GM18873 (cell line): Measurements from ENCODE around the gene MARK2.
A peak's percentile ranks its signal among the peaks of the same experiment; 100 is the strongest.

ENCODE experiments used
- ATAC-seq: cut with Tn5 transposase; IDR thresholded peaks from one replicate; pipeline ENCODE4 v1.9.1; 2021; ENCODE audit warnings: mild to moderate bottlenecking, moderate library complexity, moderate number of reproducible peaks; ENCODE audit not compliant: unreplicated experiment, low FRiP score

Gene MARK2

DNA sequence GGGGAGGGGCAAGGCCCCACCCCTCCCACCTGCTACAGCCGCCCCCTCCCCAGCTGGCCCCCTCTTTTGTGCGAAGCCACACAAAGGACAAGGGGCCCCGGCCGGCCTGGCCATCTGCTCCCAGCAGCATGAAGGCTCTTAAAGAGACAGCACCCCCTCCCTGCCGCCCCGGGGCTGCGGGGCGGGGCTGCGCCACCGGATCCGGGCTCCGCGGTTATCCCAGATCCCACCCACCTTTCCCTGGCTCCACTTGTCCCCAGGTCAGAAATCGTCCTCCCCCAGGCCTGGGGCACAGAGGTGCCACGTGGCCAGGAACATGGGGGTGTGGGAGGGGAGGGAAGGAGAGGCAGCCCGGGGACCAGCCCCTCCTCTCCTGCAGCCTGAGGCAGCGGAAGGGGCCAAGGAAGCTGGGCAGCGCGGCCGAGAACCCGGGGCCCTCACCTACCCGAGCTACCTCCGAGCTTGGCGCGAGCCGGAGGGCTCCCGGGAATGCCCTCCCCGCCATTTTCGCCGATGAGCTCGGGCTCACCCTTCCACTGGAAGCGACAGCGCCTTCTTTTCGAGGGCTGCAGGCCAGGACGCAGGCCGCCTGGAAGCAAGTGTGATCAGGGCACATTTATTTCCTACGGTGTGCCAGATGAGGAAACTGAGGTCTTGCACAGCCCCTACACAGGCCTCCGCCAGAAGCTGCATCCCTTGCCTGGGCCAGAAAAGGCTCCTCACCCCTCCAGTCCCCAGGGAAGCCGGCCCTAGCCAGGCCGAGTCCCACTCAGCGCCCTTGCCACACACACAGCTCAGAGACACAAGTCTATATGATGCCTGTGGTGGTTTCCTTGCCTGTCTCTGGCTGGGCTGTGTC is 80.6 kb downstream of the MARK2 start:
- no peak for ATAC-seq

DNA sequence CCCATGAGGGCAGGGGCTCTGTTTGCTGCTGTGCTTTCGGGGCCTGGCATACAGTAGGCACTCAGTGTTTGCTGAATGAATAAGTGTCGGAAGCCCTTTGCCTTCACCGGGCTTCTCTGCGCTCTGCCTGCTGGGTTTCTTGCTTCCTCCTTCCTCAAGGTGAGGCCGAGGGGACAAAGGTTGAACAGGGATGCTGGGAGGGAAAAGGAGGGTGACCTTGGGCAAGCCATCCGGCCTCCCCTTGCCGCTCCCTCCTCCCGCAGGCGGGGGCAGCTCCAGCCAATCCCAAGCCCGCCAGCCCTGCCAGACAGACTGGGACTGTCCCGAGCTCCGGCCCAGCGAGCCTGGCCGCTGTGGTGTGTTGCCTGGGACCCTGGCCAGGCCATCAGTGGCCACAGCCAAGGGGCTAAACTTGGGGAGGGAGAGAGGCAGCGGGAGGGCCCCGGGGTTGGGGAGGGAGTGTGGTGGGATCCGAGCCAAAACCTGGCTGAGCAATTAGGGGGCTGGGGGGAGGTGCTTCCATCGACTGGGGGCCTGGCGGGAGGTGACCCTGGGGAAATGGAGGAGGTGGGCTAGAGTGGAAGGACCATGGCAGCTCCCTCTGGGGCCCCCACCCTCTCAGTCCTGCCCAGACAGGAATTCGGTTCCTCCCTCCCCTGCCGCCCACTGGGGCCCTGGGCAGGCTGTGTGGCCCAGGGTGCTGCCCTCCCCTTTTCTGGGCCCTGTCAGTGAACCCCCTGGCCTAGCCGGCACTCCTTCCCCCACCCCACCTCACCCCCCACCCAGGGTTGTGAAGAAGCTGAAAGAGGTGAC is 81.4 kb downstream of the MARK2 start:
- no peak for ATAC-seq

DNA sequence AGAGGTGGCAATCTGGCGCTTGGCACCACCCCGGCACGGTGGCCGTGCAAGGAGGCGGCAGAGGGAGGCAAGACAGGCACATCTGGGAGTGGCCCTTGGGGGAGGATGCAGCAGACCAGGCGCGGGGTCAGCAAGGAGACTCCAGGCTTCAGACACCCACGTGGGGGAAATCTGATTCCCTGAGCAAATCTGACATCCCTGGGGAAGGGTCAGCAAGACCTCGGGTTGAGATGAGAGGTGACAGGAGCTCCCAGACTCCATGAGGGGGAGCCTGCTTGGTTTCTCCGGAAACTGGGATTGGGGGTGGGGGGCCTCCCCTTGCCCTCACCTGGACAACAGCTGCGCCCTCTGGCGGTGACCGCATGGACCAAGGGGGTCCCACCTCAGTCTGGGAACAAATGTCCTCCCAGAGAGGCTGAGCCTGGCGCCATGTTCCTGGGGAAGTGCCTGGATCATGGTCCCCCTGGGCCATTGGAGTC is 82.1 kb downstream of the MARK2 start:
- ATAC-seq = no peak

DNA sequence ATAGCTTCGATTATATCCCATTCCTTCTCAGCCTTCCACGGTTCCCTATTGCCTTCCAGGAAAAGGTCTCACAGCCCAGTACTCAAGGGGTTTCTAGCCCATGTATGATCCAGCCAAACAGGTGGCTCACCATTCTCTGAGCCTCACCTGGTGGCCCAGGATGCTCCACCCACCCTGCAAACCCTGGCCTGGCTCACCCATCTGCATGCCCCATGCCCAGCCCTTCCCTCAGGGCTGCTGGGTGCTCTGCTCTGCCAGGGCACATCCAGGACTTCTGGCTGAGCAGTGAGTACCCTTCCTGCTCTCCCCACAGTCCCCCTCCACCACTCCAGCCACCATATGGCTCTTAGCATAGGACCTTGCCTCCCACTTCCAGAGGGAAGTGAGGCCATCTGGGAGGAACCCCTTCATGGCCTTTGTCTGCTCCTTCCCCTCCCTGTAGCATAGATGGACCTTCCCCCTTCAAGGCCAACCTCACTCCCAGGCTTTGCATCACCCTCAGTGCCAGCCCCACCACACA is 83.8 kb downstream of the MARK2 start:
- no peak for ATAC-seq

DNA sequence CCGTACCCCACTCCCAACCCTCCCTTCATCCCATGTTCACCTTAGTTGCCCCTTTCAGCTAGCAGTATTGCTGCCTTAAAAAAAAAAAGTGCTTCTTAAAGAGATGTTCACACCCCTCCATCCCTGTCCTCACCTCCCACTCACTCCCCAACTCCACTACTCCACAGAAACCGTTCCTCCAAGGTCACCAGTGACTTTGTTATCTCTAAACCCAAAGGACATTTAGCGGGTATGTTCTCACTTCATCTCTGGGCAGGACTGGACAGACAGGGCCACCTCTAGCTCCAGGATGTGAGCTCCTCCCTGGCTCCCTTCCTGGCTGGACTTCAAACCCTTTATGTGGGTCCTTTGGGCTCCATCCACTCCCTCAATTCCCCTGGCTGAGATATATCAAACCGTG is 84.4 kb downstream of the MARK2 start:
- no peak for ATAC-seq

DNA sequence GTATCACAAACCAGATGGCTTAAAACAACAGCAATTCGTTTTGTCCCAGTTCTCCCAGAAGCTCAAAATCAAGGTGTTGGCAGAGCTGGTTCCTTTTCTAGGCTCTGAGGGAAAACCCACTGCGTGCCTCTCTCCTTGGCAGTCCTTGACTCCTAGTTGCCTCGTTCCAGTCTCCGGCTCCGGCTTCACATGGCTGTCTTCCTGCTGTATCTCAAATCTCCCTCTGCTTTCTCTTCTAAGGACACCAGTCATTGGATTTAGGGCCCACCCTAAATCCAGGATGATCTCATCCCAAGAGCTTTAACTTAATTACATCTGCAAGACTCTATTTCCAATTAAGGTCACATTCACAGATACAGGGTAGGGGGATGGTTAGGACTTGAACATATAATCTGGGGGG is 90.7 kb downstream of the MARK2 start:
- no peak for ATAC-seq

DNA sequence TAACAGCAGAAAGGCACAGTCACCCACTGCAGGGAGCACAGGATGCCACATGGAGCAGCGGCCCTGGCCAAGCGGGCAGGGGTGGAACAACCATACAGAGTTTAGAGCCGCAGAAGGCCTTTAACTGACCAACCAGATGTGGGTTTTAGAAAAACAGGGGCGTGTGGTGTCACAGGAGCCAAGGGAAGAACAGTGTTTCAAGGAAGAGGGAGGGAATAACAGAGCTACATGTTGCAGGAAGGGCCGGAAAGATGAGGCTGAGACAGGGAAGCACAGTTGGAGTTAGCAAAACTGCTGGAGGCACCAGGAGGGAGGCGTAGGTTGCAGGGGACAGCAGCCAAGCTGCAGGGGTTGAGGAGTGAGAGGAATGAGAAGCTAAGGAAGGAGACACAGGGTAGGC is 92.1 kb downstream of the MARK2 start:
- no peak for ATAC-seq

DNA sequence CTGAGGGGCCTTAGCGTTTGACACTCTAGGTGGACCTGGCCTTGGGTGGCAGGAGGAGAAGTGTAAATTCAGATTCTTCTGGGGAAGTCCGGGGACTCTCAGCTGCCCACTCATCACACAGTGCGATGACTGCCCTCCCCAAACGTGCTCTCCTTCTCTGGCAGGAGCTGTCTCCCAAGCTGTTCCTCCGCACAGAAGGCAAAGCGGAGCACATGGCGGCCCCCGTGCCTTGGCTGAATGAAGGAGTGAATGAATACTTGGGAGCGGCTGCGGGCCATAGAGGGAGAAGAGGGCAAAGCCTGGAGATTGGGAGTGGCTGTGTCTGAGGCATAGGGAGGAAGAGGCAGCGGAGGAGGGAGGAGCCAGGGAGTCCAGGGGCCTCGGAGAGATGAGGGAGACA is 93.0 kb downstream of the MARK2 start:
- no peak for ATAC-seq

DNA sequence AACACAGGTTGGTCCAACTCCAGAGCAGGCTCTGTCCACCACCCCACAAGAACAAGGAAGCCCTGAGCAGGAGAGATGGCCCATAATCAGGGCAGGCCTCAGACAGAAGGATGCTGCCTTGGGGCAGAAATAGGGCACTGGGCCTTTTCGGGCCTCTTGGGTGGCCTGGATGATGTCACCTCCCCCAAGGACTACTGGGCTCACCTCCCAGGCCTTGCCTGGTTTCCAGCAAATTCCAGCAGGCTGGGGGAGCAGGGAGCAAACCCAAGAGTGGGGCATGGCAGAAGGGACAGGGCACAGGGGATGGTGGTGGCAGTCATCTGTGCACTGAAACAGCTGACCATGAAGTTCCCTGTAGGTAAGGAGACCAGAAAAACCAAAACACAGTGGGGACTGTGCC is 94.5 kb downstream of the MARK2 start:
- no peak for ATAC-seq

DNA sequence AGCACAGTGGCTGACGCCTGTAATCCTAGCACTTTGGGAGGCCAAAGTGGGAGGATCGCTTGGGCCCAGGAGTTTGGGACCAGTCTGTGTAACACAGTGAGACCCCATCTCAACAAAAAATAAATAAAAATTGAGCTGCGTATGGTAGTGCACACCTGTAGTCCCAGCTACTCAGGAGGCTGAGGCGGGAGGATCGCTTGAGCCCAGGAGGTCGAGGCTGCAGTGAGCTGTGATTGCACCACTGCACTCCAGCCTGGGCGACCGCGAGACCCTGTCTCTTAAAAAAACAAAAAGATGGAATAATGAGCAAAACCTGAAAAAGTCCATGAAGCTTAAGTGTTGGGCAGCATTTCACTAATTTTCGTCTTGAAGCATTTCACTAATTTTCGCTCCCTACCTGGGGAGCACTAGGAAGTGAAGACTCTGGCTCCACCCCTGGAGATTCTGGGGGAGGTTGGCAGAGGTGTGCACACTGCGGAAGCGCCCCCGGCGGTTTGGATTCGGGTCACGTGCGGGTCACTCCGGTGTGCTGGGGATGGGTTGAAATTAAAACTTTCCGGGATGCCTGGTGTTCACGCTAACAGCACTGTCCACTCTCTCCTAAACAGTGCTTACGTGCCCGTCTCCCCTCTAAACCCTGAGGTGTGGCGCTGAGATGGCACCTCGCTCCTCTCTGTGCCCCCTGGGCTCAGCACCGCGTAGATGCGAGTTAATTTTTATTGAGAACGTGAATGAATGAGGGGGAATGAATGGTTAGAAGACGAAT is 99.0 kb downstream of the MARK2 start:
- peak; percentile 6 for ATAC-seq

DNA sequence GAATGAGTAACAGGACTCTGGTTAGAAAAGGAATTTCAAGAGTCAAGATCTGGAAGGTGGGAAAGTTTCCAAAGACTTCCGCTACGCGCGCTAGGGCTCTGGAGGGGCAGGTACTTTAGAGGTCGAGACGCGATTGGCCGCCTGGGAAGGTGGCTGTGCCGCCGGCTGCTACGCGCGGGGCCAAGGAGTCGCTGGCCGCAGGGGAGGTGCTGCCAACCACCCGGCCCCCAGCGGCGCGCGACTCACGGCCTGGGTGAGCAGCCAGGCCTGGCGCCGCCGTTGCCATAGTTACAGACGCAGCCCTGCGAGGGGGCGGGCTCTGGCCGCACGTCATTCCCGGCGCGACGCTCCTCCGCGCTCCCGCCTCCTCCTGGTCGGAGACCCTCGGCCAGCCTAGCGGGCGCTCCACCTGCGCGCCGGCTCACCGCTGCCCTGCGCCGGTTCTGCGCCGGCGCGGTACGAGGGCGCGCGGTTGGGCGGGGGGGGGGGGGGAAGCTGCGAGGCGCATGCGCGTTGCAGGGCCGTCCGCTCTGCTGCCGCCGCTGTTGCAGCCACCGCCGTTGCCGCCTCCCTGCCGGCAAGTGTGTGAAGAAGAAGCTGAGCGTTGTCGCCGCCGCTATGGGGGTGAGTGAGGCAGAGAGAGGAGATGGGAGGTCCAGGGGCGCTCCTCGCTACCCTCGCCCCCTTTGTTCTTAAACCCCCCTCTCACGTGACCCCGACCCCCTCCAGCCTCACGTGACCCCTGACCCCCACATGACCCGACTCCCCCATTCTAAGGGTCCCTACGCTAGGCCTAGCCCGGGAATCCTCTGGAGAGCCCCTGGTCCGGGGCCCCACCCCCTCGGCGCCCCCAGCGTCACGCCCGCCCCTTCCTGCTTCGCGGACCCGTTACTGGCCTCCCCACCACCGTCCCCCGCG is 99.8 kb downstream of the MARK2 start, which contains the start of gene NAA40:
NAA40 (plus strand) TSS at position 524 of the 918 bp plus-strand sequence; CDS start at position 619, 95 bp downstream.
- ATAC-seq = peak; percentile 88

DNA sequence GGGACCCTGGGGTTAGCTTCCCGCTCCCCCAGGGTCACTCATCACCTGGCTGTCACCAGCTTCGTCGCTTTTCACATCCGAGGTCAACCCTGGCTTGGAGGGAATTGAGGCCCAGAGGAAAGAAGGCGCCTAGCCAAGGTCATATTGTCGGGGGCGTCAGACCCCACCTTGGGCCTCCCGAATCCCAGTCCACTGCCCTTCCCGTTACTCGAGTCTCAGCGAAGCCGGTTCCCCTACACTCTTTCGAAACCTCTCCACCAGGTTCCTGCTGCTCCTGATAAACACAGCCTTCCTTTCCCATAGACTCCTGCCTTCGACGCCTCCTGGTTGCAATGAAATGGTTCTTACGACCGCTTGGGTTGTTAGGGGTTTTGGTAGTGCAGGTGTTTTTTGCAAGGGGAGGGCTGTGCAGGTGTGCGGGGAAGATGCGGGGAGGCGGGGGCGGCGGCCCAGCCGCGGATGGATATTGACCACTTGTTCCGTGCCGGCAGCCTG is 100.5 kb downstream of the MARK2 start:
- no peak for ATAC-seq

DNA sequence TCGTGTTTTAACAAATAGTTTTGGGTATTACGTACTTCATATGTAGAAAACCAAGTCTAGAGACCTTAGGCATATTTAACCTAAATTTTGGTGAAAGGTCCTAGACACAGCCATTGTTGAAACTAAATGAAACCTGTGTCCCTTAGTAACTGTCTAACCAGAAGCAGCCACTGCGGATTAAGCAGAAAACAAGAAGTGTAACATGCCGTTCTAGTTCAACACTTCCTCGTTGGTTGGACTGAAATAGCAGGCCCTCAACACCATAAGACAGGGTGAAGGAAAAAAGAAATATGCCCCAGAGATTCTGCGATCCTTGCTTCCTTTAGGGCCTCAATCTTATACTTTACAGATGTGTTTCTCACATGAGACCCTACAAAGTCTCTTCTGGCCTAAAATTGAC is 101.9 kb downstream of the MARK2 start:
- no peak for ATAC-seq

DNA sequence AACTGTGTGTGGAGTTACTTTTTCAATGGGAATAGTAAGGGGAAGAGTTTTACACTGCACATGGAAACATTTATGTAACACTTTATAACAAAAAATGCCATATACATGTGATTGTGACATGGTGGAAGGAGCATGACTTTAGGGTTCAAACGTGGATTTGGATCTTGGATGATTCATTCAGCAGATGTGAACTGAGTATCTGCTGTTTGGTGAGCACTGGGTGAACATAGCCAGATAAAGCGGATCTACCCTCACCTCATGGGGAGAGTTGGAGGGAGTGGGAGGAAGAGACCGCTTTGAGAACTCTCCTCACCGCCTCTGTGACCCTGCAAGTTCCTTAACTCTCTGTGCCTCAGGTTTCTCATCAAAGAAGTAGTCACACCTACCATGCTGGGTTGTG is 103.0 kb downstream of the MARK2 start:
- no peak for ATAC-seq

DNA sequence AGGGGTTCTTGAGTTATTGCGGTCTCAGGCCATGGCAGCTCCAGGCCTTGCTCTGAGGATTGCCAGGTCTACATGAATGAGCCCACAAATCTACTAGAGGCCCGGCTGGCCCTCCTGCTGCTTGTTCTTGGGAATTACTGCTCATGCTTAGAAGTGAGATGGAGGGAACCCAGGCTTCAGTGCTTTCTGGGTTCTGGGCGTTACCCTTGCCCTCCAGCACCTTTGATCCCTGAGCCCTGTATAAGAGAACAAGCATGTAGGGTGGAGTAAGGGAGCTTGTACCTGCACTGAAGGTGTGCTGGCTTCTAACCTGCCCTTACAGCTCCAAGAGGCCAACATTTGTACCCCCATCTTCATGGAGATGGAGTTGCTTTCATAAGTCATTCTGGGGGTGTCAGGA is 103.9 kb downstream of the MARK2 start:
- ATAC-seq = no peak

DNA sequence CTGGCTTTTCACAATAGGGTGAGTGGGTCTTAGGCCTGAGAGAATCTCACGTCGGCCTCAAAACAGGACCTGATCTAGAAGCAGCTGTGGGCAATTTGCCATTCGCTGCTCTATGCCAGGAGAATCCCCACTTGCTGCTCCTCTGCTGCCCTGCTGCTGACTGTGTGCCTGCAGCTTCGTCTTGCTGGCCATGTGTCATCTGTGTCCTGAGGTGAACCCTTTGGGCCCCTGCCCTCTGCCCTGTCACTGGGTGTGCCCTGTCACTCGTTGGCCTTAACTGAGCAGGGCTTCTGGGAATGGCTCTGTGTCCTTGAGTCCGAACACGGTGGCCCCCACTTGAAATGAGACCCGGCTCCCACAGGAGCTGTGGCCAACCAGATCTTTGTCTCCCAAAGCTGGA is 106.1 kb downstream of the MARK2 start:
- ATAC-seq = no peak

DNA sequence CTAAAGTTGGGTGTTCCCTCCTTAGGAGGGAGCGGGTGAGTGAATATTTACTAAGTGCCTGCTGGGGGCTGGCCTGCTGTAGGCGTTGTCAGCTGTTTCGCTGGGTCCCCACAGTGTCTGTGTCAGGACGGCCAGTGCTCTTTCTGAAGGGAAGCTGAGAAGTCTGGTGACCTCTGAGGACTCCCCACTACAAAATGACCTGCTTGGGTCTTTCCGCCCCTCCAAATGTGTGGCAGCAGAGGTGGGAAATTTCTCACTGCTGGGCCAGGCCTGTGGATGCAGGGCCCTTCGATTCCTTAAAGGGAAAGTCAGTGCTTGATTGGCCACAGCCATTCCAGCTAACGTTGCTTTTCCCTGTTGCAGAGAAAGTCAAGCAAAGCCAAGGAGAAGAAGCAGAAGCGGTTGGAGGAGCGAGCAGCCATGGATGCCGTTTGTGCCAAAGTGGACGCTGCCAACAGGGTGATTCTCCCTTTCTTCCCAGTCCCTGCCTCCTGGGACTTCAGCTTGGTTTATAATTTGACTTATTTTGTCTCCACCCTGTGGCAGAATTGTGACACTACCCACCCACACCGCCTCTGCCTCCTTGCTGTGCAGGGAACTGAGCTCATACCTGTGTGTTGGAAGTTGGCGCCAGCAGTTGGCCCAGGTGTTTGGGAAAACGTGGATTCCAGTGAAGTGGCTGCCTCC is 106.7 kb downstream of the MARK2 start:
- ATAC-seq = no peak

DNA sequence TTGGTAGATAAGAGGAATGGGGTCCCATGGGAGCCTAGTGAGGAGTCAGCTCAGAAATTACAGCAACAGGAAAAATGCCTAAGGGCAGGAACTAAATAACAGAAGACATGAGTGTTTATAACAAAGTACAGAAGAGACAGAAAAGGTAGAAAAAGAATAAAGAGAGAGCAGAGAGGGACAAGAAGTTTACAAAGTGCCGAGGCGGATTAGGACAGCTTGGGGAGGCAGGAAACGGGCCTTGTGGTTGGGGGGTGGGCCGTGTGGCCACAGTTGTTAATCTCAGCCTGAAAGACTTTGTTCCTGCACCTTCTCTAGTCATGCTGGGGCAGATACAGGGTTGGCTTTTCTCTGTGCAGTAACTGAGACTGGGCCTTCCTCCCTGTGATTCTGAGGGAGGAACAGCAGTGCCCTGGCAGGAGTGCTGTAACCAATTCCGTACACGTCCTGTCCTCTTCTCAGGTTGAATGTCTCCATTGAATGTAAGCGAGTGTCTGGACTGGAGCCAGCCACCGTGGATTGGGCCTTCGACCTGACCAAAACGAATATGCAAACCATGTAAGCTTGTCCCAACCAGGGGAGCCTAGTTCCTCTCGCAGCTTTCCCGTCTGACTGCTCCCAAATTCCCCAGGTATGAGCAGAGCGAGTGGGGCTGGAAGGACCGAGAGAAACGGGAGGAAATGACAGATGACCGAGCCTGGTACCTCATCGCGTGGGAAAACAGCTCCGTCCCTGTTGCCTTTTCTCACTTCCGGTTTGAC is 113.0 kb downstream of the MARK2 start:
- no peak for ATAC-seq
